ENCODE data around the gene ARID5B. TPM values are rescaled to one million over a fixed set of nuclear protein-coding genes. Genes with fewer than 3 reads are reported as not detected.
A peak's percentile ranks its signal among the peaks of the same experiment; 100 is the strongest.

Gene ARID5B
- total and polyA plus RNA-seq, 2 experiments from 2014 or later = 53.2 to 55.0 TPM

DNA sequence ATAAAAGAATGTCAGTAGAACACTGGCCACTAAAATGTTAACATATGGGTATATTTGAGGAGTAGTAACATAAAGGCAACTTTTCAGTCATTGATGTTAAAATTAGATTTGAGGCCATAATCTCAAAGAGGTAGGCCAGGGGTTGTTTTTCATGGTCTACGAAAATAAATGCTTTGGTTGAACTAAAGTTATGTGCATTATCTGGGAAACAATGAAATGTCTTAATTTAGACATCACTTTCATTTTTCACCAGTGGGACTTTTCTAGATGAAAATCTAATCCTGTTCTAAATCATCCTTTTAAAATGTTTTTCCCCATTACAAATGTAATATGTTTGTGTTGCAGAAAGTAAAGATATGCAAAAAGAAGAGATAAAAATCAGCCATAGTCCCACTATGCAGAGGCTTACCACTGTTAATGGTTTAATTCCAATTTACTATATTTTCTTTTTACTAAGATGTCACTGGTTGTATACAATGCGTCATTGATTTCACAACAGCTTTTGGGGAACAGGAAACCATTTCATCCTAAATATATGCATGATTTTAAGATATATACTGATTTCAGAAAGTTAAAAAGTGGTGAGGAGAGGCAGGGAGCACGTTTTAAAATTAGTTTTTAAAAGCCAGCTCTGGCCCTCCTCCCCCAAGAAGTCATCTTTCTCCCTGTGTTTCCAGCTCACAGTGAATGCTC lies 64.3 kb downstream of the ARID5B start:
- H3K4me2 ChIP-seq = peak overlapping the region; percentile 59
- H3K36me3 ChIP-seq (replicated peaks; ENCODE audit: insufficient read depth, low read depth) = no peaks in the 10 kb centered on the region
- H3K9me3 ChIP-seq (ENCODE audit: low read depth) = no peaks in the 10 kb centered on the region
- H3K27me3 ChIP-seq = no peaks in the 10 kb centered on the region
- no peak overlapping the region for H3K4me3 ChIP-seq
- H3K79me2 ChIP-seq = peaks cover 66% of the 10 kb centered on the region
- H4K20me1 ChIP-seq (ENCODE audit: insufficient read depth, poor library complexity, severe bottlenecking) = no peaks in the 10 kb centered on the region
- 55% methylated on average over 3 of the region's 3 CpGs for WGBS (ENCODE audit: low lambda C conversion rate, missing lambda C conversion rate)
- TF ChIP-seq EZH2phosphoT487 (IDR thresholded peaks at IDR 0.05; ENCODE audit: low read depth, severe bottlenecking, unreplicated experiment) = no peak
- peaks cover 79% of the 10 kb centered on the region for H3K4me1 ChIP-seq (ENCODE audit: insufficient read depth)
- no peaks in the 10 kb centered on the region for H3K9me2 ChIP-seq (replicated peaks; ENCODE audit: insufficient read depth)
- peak overlapping the region; percentile 88 for H3K27ac ChIP-seq
- no peak overlapping the region for H2AFZ ChIP-seq
- no peak for DNase-seq (ENCODE audit: low spot score)

DNA sequence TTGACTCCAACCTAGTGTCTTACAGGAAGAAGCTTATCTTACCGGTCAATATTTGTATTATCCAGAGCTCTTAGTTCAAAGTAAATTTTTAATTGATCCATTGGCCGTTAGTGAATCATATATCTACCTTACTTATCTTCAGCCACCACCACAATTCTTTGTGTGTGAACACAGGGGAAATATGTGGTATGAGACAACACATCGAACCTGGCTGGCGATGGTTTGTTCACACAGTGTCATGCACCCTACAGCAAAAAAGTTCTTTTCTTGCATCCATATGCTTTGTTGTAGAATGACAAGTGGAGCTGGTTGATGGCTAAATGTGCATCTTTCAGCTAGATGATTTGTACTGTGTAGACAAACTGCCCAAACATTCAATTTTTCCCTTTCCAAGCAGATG lies 65.8 kb downstream of the ARID5B start:
- H3K27ac ChIP-seq = peak overlapping the region; percentile 88
- H3K9me2 ChIP-seq (replicated peaks; ENCODE audit: insufficient read depth) = no peaks in the 10 kb centered on the region
- peaks cover 66% of the 10 kb centered on the region for H3K79me2 ChIP-seq
- H4K20me1 ChIP-seq (ENCODE audit: insufficient read depth, poor library complexity, severe bottlenecking) = no peaks in the 10 kb centered on the region
- H3K4me1 ChIP-seq (ENCODE audit: insufficient read depth) = peaks cover 73% of the 10 kb centered on the region
- H3K9me3 ChIP-seq (ENCODE audit: low read depth) = no peaks in the 10 kb centered on the region
- WGBS (ENCODE audit: low lambda C conversion rate, missing lambda C conversion rate) = 54% methylated on average over 4 of the region's 4 CpGs
- H3K4me3 ChIP-seq = no peak overlapping the region
- H3K36me3 ChIP-seq (replicated peaks; ENCODE audit: insufficient read depth, low read depth) = no peaks in the 10 kb centered on the region
- H3K4me2 ChIP-seq = no peak overlapping the region
- no peak overlapping the region for H2AFZ ChIP-seq
- no peak for DNase-seq (ENCODE audit: low spot score)
- TF ChIP-seq, protein P1, sequence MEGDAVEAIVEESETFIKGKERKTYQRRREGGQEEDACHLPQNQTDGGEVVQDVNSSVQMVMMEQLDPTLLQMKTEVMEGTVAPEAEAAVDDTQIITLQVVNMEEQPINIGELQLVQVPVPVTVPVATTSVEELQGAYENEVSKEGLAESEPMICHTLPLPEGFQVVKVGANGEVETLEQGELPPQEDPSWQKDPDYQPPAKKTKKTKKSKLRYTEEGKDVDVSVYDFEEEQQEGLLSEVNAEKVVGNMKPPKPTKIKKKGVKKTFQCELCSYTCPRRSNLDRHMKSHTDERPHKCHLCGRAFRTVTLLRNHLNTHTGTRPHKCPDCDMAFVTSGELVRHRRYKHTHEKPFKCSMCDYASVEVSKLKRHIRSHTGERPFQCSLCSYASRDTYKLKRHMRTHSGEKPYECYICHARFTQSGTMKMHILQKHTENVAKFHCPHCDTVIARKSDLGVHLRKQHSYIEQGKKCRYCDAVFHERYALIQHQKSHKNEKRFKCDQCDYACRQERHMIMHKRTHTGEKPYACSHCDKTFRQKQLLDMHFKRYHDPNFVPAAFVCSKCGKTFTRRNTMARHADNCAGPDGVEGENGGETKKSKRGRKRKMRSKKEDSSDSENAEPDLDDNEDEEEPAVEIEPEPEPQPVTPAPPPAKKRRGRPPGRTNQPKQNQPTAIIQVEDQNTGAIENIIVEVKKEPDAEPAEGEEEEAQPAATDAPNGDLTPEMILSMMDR (IDR thresholded peaks at IDR 0.05; ENCODE audit: poor library complexity) = no peak
- TF ChIP-seq EZH2 (IDR thresholded peaks at IDR 0.05; ENCODE audit: borderline replicate concordance) = no peak
- H3K27me3 ChIP-seq = no peaks in the 10 kb centered on the region

DNA sequence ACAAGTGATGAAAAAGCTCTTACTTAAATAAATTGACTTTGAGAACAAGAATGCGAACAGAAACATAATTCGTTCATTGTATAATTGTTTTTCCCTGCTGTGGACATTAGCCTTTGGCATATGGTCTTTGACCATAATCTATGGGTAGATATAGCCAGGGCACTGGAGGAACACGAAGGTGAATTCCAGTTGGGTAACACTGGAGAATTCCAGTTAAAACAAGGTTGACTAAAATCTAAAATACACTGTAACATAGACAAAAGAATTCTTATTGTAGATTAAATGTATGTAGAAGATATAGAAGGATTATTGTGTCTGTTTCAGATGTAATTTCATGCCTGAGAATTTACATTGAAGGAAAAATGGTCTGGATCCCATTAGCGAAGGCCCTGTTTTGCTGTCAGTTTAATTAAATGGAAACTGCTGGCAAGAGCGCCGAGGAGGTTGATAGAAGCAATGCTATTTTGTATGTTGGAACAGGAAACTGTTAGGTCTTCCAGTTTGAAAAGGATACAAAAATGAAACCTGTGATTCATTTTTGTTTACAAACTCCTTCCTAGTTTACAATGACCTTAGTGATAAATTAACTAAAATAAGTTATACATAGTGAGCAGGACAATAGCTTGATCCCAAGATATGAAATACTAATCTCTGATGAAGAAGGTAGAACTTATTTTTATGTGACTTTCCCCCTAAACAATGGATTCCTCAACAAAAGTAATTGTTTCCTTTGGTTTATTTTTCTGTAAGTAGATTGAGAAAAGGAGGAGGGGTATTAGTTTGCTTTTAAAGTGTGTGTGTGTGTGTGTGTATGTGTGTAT lies 68.9 kb downstream of the ARID5B start:
- Histone ChIP-seq H3K9me2 (replicated peaks; ENCODE audit: insufficient read depth) (no peaks in the 10 kb centered on the region), H3K27me3 (no peaks in the 10 kb centered on the region), H2AFZ (no peak overlapping the region), H3K79me2 (peaks cover 74% of the 10 kb centered on the region), H3K4me2 (peak overlapping the region; percentile 18), H3K4me3 (no peak overlapping the region), H3K9me3 (ENCODE audit: low read depth) (no peaks in the 10 kb centered on the region), H3K27ac (peak overlapping the region; percentile 88), H4K20me1 (ENCODE audit: insufficient read depth, poor library complexity, severe bottlenecking) (no peaks in the 10 kb centered on the region), H3K4me1 (ENCODE audit: insufficient read depth) (peaks cover 72% of the 10 kb centered on the region), H3K36me3 (replicated peaks; ENCODE audit: insufficient read depth, low read depth) (no peaks in the 10 kb centered on the region)
- WGBS (ENCODE audit: low lambda C conversion rate, missing lambda C conversion rate) = 62% methylated on average over 6 of the region's 6 CpGs
- no peak for DNase-seq (ENCODE audit: low spot score)
- TF ChIP-seq, protein P1 (IDR thresholded peaks at IDR 0.05; ENCODE audit: poor library complexity) = no peak
- TF ChIP-seq EZH2 (IDR thresholded peaks at IDR 0.05; ENCODE audit: borderline replicate concordance) (no peak), EZH2phosphoT487 (IDR thresholded peaks at IDR 0.05; ENCODE audit: low read depth, severe bottlenecking, unreplicated experiment) (no peak)

DNA sequence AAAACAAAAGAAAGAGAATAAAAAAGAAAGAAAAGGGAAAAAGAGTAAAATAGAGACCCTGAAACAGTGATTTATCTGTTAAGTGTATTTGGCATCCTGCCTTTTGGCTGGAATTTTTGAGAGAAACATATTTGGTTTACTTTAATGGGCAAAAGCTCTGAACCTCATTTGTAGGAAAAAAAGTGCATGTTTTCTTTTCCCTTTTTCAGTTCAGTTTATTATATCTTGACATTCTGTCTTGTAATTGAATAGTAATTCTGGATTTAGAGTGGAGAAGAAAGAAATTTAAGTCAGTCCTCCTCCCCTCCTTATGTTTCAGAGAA lies 69.5 kb downstream of the ARID5B start:
- H3K9me2 ChIP-seq (replicated peaks; ENCODE audit: insufficient read depth) = no peaks in the 10 kb centered on the region
- no peaks in the 10 kb centered on the region for H3K36me3 ChIP-seq (replicated peaks; ENCODE audit: insufficient read depth, low read depth)
- peak overlapping the region; percentile 88 for H3K27ac ChIP-seq
- H3K4me2 ChIP-seq = peak overlapping the region; percentile 18
- no peak for DNase-seq (ENCODE audit: low spot score)
- peaks cover 71% of the 10 kb centered on the region for H3K4me1 ChIP-seq (ENCODE audit: insufficient read depth)
- no peak overlapping the region for H3K4me3 ChIP-seq
- peaks cover 74% of the 10 kb centered on the region for H3K79me2 ChIP-seq
- H2AFZ ChIP-seq = no peak overlapping the region
- no peaks in the 10 kb centered on the region for H3K9me3 ChIP-seq (ENCODE audit: low read depth)
- no peak for TF ChIP-seq EZH2phosphoT487 (IDR thresholded peaks at IDR 0.05; ENCODE audit: low read depth, severe bottlenecking, unreplicated experiment)
- TF ChIP-seq EZH2 (IDR thresholded peaks at IDR 0.05; ENCODE audit: borderline replicate concordance) = no peak
- TF ChIP-seq, protein P1 (IDR thresholded peaks at IDR 0.05; ENCODE audit: poor library complexity) = no peak
- no peaks in the 10 kb centered on the region for H3K27me3 ChIP-seq
- no peaks in the 10 kb centered on the region for H4K20me1 ChIP-seq (ENCODE audit: insufficient read depth, poor library complexity, severe bottlenecking)
